ENCODE measurements around the gene EPB41L4B.
A peak's percentile ranks its signal among the peaks of the same experiment; 100 is the strongest.
"Not testable (repeated sequence)": the region's sequence is repeated elsewhere in the genome, so short reads cannot be mapped to it uniquely, and the experiment has no call there.

Gene EPB41L4B

DNA sequence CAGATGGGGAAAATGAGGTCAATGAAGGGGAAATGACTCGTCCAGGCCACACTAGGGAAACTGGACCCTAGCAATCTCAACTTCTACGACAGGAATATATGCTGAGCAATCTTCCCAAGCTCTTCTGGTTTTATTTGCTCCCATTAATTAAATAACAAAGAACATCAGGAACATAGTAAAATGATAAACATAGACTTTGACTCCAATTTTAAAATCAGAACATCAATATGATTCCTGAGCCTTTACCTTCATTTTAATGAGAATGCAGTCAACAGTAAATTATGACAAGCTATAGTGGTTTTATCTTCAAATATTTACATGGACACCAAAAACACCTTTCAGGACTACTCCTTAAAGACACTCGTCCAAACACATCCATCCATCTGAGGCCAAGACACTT, 79.7 kb downstream of the EPB41L4B start:
- DNase-seq, result no peak

DNA sequence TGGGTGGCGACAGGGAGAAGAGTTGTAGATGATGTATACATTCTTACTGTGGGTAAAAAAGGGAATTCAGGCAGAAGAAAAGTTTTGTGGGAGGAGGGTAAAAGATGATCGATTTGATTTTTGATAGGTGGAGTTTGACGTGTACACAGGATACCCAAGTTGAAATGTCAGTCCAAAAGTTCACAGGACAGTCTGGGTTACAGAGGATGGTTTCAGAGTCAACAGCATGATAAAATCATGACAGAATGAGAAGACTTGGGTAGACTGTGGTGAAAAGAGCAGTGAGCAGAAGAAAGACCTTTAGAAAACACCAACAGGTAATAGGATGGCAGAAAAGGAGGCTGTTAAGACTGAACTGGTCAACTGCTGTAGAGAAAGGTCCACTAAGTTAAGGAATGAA, 81.6 kb downstream of the EPB41L4B start:
- no peak for DNase-seq

DNA sequence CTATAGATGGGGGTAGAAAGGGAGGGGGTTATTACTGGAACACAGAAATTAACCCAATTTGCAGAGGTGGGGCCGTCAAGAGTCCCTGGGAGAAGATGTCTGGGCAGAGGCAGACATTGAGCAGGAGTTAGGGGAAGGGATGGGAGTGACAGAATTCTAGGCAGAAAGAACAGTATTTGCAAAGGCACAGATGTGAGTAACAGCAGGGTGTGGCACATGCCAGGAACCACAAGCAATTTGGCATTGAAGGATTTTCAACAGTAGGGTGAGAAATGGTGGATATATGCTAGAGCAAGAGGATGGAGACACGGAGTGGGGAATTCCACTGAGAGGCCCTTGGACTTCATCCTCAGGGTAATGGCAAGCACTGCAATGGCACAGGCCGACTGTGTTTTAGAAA, 82.2 kb downstream of the EPB41L4B start:
- DNase-seq, result no peak

DNA sequence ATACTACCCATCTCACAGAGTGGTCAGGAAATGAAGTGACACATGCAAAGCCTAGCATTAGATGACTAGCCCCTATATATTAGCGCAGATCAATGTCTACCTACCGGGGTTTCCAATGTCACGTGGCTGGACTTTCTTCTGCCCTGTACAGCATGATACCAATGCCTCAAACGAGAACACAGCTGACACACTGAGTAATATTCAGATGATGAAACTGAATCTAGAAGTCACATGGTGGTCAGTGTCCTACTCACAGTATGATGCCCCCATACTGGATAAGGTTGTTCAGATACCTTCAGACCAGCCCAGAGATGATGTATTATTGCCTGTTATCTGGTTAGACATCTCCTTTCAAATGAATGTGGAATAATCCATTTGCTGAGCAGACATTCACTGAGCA, 82.7 kb downstream of the EPB41L4B start:
- no peak for DNase-seq

DNA sequence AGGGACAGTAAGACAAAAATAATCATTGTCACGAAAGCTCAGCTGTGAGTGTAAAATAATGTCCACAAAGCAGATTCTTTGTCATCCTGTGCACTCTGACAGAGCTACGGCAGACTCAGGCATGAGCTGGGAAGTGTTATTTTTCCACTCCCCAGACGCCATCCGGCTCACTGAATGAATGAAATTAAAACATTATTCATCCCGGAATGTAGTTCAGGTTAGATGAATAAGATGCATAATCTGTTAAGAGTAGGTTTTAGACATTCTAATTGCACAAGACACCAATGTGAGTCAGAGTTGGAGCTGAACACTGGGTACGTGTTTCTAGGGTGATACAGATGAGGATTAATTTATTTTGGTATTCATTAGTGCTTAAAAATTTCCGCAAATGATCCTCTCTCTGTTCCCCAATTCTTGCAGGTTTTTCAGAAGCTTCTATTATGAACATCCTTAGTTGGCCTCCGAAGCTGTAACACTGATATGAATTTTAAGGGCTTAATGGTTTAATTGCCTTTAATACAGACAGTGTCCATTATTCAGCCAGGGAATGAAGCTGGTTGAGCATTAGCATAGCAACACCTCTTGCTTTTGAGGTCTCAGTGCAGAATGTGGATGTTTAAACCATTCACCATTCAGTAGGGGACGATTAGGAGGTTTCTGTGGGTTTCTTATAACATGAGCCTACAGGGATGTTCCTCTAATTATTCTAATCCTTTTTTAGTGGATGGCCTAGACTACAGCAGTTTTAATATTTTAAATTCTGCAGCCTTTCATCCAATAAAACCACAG, 88.2 kb downstream of the EPB41L4B start:
- DNase-seq, result no peak

DNA sequence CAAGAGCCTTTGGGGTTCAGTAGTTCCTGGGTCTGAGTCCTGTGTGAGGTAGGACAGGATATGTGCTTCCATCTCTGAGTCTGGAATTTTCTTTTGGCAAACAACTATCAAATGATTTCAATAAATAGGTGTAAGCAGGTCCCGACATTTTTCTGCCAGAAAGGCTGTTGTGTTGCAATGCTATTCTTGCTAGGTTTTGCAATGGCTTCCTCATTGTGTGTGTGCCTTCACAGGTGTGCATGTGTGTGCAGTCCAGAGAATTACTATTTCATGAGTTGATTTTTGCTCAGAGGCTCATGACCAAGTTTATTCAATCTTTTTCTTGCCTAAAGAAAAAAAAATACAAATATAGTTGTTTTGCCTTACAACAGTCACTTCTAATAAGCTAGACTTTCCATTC, 89.3 kb downstream of the EPB41L4B start:
- no peak for DNase-seq

DNA sequence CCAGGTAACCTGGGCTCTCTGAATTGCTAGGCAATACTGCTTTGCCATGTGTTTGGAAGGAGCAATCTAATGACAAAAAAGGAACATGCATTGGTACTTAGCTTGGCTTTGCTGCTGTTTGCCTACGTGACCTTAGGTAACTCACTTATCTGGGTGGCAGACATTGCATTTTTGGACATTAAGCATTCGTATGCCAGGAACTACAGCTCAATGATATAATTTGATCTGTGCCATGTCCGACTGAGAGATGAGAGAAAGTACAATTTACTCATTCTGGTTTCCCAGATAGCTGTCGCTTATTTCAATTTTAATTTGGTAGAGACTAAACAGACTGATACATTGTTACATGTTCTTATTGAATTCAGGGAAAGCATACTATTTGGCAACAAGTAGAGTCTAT, 90.6 kb downstream of the EPB41L4B start:
- DNase-seq, result no peak

DNA sequence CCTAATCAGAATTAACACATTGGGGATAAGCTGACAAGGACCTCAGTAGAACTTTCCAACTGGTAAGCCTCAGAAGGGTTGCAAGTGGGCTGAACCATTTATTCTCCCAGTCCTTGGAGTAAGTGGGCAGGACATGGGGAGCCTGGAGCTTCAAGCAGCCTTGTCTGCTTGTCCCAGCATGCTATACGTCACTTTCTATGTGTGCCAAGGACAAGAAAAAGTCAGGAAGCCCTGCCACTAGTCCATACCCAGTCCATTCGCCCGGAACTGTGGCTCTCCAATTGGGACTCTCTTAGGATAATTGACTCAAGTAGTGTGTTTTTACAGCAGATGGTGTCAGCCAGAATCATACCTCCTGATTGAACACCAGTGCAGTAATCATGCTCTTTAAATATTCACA, 91.2 kb downstream of the EPB41L4B start:
- no peak for DNase-seq

DNA sequence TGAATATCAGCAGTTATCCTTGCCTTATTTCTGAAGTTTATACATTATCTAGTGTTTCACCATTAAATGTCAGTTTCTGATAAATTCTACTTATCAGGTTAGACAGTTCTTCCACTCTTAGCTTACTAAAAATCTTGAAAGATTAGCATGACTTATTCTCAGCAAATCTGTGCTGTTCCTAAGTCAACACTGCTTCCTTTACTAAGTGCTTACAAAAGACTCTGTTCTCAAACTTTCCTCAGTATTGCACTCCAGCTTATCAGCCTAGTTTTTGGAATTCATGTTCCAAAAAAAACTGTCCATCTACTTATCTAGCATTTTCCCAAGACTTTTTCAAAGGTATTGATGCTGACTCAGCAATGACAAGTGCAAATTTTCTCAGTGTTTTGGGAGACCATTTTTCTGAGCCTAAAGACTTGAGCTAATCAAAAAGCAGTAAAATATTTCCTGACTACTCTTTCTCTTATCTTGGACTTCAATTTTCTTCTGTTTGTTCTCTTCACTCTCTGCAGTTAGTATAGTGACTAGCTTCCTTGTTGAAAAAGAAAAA, 92.7 kb downstream of the EPB41L4B start:
- DNase-seq, result no peak

DNA sequence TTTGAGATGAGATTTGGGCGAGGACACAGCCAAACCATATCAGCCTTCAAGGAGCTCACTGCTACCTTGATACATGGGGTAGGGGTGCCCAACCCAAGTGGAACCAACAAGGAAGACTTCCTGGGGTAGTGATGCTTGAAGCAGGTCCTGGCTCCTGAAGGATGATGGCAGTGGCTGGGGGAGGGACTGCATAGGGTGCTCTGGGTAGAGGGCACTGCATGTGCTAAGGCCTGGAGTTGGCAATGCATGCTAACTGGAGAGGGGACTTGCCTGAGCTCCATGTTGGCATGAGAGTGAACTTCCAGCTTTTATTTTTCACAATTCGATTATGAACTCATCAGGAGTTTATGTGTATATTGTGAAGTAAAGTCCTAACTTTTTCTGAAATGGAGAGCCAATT, 95.2 kb downstream of the EPB41L4B start:
- no peak for DNase-seq

DNA sequence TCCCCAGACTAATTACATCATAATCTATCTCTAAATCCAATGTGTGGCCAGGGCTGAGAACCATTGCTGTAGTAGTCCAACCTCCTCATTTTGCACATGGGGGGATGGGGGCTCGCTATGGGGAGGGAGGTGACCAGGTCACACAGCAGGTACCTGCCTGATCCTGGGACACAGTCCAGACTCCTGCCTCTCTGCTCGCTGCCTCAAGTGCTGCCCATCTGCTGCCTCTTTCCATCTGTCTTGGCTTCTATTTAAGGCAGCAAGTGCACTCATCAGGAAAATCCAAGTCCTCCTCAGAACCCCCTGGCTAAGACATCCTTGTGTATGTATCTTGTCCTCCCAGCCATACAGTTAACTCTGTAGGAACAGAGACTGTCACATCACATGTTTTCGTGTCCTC, 96.1 kb downstream of the EPB41L4B start:
- DNase-seq, result no peak

DNA sequence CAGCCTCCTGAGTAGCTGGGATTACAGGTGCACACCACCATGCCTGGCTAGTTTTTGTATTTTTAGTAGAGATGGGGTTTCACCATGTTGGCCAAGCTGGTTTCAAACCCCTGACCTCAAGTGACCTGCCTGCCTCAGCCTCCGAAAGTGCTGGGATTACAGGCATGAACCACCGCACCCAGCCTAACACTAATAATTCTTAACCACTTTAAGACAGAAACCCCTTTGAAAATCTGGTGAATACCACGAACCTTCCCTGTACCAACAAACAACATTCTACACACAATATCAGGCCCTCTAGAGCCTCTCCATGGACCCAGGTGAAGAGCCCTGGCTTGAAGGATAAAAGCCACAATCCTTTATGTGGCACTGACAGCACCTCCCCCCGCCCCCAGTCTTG, 102.6 kb downstream of the EPB41L4B start:
- not testable (repeated sequence) for DNase-seq

DNA sequence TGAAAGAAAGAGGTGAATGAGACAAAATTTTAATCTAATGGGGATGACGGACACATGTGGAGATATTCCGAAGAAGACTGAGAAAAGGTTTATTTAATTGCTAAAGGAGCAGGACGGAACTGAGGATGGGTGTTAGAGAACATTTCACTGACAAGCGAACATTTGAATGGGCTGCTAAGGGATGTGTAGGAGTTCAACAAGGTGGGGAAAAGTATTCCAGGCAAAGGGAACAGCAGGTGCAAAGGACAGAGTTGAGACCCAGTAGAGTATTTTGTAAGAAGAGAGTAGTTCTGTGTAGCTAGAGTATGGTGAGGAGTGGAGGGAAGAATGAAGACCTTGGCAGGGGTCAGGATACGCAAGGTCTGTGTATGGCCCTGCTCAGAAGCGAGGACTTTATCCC, 106.4 kb downstream of the EPB41L4B start:
- no peak for DNase-seq

DNA sequence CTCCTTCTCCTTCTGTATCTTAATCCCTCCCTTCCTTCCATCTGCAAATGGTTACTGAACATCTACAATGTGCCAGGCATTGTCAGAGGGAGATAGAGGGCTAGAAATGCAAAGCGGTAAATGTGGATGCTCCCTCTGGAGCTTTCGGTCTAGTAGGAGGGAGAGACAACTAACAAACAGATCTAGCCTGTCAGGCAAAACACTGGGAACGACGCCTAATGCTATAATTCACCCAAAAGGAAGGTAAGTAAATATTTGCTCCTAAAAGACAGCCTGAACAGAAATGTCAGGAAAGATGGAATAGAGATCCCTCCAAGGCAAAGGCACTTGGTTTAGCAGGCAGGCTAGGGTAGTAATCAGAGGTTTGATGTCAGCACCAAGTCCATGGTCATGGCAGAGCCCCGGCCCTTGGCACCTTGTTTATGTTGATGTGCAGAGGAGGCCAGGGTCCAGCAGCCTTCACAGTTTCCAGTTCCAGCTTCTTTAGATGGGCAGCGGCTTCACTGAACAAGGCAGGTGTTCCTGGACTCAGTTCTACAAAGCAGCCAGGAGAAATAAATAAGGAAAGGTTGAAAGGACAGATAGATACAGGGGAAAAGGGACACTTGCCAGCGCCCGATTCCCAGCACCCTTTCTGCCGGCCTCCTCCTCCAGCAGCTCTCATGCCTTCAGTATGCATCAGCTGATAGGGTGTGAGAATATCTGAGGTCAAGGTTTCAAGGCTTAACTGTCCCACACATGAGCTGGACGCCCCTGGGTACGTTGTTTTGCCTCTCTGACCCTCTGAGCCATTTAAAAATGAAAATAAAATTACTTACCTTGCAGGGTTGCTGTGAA, 107.4 kb downstream of the EPB41L4B start:
- DNase-seq, result no peak

DNA sequence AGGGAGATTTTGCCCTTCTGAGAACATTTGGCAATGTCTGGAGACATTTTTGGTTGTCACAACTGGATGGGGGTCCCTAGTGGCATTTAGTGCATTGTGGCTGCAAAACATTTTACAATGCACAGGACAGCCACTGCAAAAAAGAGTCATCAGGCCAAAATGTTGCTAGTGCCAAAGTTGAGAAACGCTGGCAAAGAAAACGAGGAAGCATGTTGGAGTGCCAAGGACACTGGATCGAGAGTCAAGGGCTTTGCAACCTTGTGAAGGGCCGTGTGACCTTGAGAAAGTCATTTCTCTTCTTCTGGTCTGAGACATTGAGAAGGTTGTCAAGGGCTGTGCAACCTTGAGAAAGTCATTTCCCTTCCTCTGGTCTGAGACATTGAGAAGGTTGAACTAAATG, 108.1 kb downstream of the EPB41L4B start:
- DNase-seq, result no peak

DNA sequence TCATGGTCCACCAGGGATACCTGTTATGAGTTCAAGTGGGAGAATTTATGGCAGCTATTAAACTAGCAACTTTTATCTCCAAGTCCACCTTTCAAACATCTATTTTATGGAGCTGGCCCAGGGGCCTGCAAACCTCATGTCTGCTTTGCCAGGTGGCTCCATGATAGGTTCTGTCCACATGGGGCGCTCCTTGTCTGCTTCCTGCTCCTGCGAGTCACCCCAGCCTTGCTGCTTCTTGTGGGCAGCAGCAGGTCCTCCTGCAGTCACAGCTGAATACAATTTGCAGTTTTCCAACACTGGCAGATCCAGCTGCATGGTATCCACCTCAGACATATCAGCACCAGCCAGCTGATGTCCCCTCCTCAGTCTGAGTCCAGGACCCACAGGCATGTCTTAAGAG, 114.2 kb downstream of the EPB41L4B start:
- peak; percentile 12 for DNase-seq

DNA sequence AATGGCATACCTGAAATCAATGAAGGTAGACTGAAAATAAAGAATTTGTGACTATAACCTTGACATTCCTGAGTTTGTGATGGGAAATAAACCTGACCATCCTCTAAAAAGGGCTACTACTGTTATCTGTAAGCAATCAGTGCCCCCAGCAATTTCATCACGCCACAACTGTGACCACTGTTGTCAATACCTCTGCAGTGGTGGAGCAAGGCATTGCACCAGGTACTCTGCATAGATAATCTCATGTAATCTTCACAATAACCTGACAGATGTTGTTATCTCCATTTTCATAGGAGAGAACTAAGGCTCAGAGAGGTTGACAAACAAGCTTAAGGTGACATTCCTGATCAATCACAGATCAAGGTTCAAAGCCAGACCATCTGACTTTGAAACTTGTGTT, 115.3 kb downstream of the EPB41L4B start:
- DNase-seq, result no peak

DNA sequence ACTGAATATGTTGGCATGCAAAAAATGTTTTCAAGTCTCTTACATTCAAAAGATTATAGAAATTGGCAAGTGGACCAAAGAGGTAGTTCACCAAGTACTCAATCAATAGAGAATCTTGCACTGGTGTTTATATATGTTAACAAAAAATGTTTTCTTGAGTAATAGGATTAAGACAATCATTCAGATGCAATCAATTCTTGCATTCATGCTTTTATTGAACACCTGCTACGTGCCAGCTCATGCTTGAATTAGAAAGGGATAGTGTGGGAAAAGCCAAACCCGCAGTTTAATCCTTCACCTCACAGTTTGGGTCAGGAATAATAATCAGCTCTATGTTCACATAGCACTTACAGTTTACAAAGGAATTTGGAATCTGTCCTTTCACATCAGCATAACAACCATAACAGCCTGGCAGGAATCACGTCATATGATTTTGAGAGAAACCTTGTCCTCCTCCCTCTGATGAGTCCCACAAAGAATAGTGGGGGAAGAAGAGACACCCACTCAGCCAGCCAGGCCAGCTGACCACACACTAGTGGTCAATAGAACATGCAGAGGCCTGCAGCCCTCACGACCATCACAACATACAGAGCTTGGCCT, 117.0 kb downstream of the EPB41L4B start:
- no peak for DNase-seq

DNA sequence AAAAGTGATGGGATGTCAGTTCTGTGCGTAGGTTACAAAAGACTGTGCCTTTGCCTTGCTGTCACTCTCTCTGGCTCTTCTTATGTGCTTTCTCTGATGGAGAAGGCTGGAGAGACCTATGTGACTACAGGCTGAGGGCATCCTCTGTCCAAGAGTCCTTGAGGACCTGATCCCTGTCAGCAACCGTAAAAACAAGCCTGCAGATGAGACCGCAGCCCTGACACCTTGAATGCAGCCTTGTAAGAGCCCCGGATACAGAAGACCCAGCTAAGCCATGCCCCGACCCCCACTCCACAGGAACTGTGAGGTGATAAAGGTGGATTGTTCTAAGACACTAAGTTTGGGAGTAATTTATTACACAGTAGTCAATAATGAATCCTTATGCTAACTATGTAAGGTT, 121.2 kb downstream of the EPB41L4B start:
- DNase-seq, result no peak

DNA sequence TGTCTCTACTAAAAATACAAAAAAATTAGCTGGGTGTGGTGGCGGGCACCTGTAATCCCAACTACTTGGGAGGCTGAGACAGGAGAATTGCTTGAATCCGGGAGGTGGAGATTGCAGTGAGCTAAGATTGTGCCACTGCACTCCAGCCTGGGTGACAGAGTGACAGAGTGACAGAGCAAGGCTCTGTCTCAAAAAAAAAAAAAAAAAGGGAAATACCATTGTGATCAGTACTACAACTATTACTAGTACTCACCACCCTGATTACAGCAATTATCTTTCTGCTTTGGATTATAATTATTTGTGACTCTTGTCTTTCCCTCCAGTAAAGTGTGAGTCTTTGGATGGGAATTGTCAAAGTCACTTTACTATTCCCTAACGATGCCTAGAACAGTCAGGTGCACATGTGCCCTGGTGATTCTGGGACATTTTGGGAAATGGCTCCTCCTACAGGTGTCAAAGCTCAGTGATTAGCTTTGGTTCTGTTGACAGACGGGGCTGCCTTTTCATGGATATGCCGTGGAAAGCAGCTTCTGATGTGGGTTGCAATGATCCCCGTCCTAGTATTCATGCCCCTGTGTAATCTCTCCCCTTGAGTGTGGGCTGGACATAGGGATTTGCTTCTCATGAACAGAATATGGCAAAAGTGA, 122.0 kb downstream of the EPB41L4B start:
- DNase-seq, result peak; percentile 58

DNA sequence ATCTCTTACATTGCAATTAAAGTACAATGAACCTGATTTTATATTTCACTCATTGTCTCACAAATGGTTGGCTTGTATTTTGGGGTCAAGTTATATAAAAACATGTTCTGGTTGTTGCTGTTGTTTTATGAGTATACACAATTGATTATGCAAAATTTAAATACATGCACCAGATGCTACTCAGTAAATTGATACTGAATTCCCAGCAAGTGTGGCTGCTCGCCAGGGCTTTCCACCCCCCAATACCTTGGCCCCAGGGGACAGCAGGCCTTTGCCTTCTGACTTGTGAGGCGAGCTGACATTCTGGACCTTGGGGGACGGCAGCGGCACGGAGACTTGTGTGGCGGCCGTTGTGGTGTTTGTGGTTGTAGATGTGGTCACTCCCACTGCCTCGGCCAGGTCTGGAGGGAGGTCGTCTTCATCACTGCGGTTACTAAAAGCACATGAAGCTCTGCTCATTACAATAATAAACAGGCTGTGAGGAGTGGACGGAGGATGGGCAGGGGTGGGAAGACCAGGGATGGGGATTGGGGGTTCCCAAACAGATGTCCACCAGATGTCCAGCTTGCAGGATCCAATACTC, 126.8 kb downstream of the EPB41L4B start:
- no peak for DNase-seq

DNA sequence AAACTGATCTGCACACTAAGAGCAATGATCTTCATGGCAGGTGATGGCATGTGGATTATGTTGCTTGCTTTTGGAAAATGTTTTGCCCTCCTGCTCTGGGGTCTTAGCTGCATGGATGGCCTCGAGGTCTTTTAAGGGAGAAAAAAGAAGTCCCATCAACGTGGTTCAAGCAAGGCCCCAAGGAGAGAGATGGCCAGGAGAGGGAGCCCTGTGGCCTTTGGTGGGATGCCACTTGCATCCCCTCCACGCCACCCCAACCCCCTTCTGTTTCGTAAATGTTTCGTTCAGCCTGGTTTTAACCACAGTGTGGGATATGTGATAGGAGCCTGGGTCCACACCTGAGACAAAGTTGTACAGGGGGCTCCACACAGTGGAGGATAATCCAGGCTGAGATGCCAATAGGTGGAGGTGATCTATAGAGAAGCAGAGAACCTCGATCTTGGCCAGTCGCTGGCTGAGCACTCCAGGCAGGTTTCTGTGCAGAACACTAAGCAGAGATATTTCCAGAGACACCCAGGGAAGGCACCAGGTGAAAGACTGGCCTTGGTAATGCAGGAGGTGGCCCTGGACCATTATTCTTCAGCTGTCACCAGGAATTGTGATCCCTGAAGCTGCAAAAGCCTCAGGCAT, 128.0 kb downstream of the EPB41L4B start:
- DNase-seq, result peak; percentile 14
